Lower leg skin (tissue), 4 donors: Measurements from ENCODE around the gene TMEM132D. TPM values are rescaled to one million over a fixed set of nuclear protein-coding genes. Genes with fewer than 3 reads are reported as not detected.
A peak's percentile ranks its signal among the peaks of the same experiment; 100 is the strongest.

Experiments
- DNase-seq, 2 donors: peaks; one replicate each; pipeline ENCODE4 v3.0.0-alpha.2; 2019; ENCODE audit warnings: low spot score in 2 of 2
- H3K4me3 ChIP-seq: fragments of 200-600 bp; sonication (generic); 2 replicates; pipeline ENCODE4 v1.5.1; 2017; ENCODE audit warnings: mild to moderate bottlenecking, low read depth; ENCODE audit not compliant: poor library complexity, severe bottlenecking
- CTCF ChIP-seq, 3 donors: fragments of 450-650 bp; IDR thresholded peaks; one replicate each; pipeline ENCODE4 v1.5.1; 2016; ENCODE audit warnings: antibody characterized with exemption in 3 of 3, mild to moderate bottlenecking in 3 of 3, moderate library complexity in 2 of 3
- POLR2A ChIP-seq, 2 donors: fragments of 450-650 bp; IDR thresholded peaks; one replicate each; pipeline ENCODE4 v1.6.1; 2016 to 2017; ENCODE audit warnings: antibody characterized with exemption in 2 of 2, mild to moderate bottlenecking in 1 of 2, moderate library complexity in 1 of 2
- WGBS, 2 donors: methylation state at CpG; one replicate each; pipeline ENCODE4 v1.1.5; 2018; 5-methylcytosine and 5-hydroxymethylcytosine counted together
- intact Hi-C: fragments of 100-400 bp; cut with DNase I; formaldehyde crosslinking; loops from one replicate; pipeline ENCODE4 v1.15.0; 2023; ENCODE audit warnings: low total_unique reads
- total RNA-seq, 4 donors: library from RNA; depleted of rRNA; stranded (reverse); fragments of >200 nt; gene quantifications; one replicate each; pipeline ENCODE4 v1.1.0, GENCODE V29; 2016

TMEM132D gene
- total RNA-seq, 4 donors from 2014 or later = not detected

DNA sequence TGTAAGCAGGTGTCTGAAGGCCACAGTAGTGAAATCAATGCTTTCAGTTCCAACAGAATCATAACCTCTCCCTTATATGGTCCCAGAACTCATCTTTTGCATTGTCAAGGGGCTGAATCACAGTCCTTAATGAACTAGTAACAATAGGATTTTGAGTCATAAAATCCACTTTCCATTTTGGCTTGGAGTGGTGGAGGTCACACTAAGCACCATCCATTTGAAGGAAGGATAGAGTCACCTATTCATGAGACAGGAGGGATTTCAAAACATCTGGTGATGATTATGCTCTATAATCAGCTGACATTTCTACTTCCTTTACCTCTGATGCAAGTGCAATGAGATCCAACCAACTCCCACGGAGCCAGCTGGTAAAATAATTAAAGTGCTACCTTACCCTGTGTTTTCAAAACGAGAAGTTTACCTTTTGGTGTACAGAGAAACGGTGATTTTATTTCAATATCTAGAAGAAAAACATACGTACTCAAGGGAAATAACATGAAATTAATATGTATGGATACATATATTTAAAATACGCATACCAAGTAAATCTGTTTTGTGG, 59.1 kb downstream of the TMEM132D start:
- no peak for DNase-seq
- H3K4me3 ChIP-seq = no peak overlapping the region
- 66 to 76% methylated on average over 5 of the region's 5 CpGs for WGBS, 2 donors
- TF ChIP-seq POLR2A (IDR thresholded peaks at IDR 0.05) (no peak), CTCF (IDR thresholded peaks at IDR 0.05) (no peak)
- intact Hi-C loops = no loop called here

DNA sequence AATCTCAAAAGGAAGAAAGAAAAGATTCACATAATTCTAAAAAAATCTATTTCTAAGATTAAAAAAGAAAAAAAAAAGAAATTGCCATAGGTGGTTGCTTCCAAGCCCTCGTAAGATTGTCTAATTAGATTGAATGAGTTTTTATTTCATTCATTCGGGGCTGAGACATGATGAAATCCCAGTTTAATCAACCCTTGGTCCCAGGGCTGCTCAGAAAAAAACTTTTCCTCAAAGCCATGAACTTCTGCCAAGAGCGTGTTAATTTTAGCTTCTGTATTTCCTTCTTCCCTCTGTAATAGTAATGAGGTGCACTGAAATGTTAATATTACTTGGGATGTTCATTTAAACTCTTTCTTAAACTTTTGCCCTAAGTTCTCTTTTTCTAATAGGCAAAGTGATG, 62.6 kb downstream of the TMEM132D start:
- TF ChIP-seq CTCF (IDR thresholded peaks at IDR 0.05) = no peak
- DNase-seq = no peak
- no peak overlapping the region for H3K4me3 ChIP-seq
- intact Hi-C loops = no loop called here
- 47 to 57% methylated on average over 3 of the region's 3 CpGs for WGBS, 2 donors

DNA sequence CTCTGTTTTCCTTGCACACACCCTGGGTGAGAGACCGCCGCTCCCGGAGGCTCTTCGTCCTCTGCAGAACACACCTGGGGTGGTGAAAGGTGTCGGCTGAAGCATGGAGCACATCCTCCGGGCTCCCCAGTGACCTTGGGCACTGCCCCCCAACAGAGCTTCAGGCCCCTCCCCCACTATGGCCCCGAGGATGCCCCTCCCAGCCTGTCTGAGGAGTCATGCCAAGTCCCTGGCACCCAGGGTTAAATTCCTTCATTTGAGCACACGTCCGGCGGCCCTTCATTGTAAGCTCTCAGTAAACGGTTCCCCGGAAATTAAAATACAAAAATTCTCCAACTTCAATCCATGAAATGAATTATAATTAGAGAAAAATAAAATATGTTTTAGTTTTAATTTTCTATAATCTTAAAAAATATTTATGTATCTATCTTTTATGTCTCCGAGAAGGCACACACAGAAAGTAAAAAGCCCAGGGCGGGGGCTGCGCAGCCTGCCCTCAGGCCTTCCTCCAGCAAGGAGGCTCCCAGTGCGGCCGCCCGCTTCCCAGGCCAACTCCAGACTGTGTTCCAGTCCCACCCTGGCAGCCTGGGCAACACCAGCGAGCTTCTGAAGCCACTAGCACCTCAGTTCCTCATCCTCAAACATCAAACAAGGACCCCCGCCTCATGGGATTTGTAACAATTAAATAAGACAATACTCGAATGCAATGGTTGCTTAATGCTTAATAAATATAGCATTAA, 63.5 kb downstream of the TMEM132D start:
- WGBS, 2 donors = 81 to 83% methylated on average over 21 of the region's 21 CpGs
- no peak for DNase-seq
- intact Hi-C loops = no loop called here
- H3K4me3 ChIP-seq = no peak overlapping the region
- TF ChIP-seq CTCF (IDR thresholded peaks at IDR 0.05) (no peak), POLR2A (IDR thresholded peaks at IDR 0.05) (no peak)

DNA sequence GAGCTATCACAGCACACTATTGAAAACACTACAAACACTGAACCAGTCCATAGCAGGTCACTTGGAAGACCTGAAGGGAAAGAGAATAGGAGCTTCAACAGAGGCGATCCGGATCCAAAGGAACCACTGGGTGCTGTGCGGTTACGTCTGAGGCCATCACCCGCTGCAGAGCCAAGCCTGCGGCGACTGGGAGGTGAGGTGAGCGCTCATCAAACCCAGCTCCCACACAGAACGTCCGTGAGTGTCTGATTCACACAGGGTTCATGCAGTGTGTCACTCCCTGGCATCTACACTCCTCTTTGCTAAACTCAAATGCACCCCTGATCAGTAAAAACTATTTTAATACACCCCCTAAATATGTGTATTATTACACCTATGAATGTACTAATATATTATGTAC, 64.1 kb downstream of the TMEM132D start:
- TF ChIP-seq POLR2A (IDR thresholded peaks at IDR 0.05) = no peak
- no peak for TF ChIP-seq CTCF (IDR thresholded peaks at IDR 0.05)
- 86 to 88% methylated on average over 10 of the region's 10 CpGs for WGBS, 2 donors
- no peak for DNase-seq
- H3K4me3 ChIP-seq = no peak overlapping the region
- intact Hi-C loops = no loop called here

- TF ChIP-seq CTCF (IDR thresholded peaks at IDR 0.05) (no peak), POLR2A (IDR thresholded peaks at IDR 0.05) (no peak)
- peak in 1 of 2 donors; percentile 67 for DNase-seq
- 78 to 84% methylated on average over 16 of the region's 16 CpGs for WGBS, 2 donors
- H3K4me3 ChIP-seq = no peak overlapping the region
- intact Hi-C loops = no loop called here
Measured at GRCh38 chr12:129831294-129831693, 72.5 kb downstream of the TMEM132D start.
